A172 (cell line): ENCODE data around the gene SCCPDH. TPM values are rescaled to one million over a fixed set of nuclear protein-coding genes. Genes with fewer than 3 reads are reported as not detected.
A peak's percentile ranks its signal among the peaks of the same experiment; 100 is the strongest.

Experiments used
- DNase-seq: peaks from one replicate; pipeline ENCODE4 v3.0.0-alpha.2; 2015; ENCODE audit warnings: low spot score
- total RNA-seq: library from RNA; depleted of rRNA; stranded (reverse); fragments of >200 nt; shearing (Covaris generic); gene quantifications from 2 replicates; pipeline ENCODE4 v1.2.3, GENCODE V29; 2014

The SCCPDH gene
- total RNA-seq, 1 experiment from 2014 or later = 118 TPM

- no peak for DNase-seq
These were observed 61.4 kb downstream of the SCCPDH start for GRCh38 chr1:246785494-246786111.

GRCh38 chr1:246786606-246787238 lies 62.5 kb downstream of the SCCPDH start:
- no peak for DNase-seq

- no peak for DNase-seq
These were observed 63.7 kb downstream of the SCCPDH start for GRCh38 chr1:246787781-246788513.

- DNase-seq = no peak
These were observed 64.7 kb downstream of the SCCPDH start for GRCh38 chr1:246788895-246789338.

GRCh38 chr1:246789454-246790339 lies 65.5 kb downstream of the SCCPDH start:
- DNase-seq = no peak

- DNase-seq = no peak
These were observed 66.2 kb downstream of the SCCPDH start for GRCh38 chr1:246790364-246790763.

GRCh38 chr1:246790833-246791232 lies 66.6 kb downstream of the SCCPDH start:
- no peak for DNase-seq

- DNase-seq = no peak
These were observed 67.2 kb downstream of the SCCPDH start for GRCh38 chr1:246791303-246791918.

GRCh38 chr1:246792603-246793002 lies 68.4 kb downstream of the SCCPDH start:
- no peak for DNase-seq

GRCh38 chr1:246793356-246793896 lies 69.2 kb downstream of the SCCPDH start:
- no peak for DNase-seq

GRCh38 chr1:246794048-246794827 lies 70.0 kb downstream of the SCCPDH start:
- no peak for DNase-seq

GRCh38 chr1:246794828-246795671 lies 70.8 kb downstream of the SCCPDH start:
- DNase-seq = peak; percentile 61

- DNase-seq = no peak
These were observed 71.9 kb downstream of the SCCPDH start for GRCh38 chr1:246795906-246796694.

- no peak for DNase-seq
These were observed 72.9 kb downstream of the SCCPDH start for GRCh38 chr1:246797157-246797556.

- DNase-seq = no peak
These were observed 73.4 kb downstream of the SCCPDH start for GRCh38 chr1:246797597-246797996.

- DNase-seq = no peak
These were observed 73.9 kb downstream of the SCCPDH start for GRCh38 chr1:246798107-246798506.

- no peak for DNase-seq
These were observed 74.6 kb downstream of the SCCPDH start for GRCh38 chr1:246798606-246799496.

- DNase-seq = no peak
These were observed 76.1 kb downstream of the SCCPDH start for GRCh38 chr1:246800356-246800755.
